Mesendoderm (in vitro differentiated cells): ENCODE data around the gene KIAA2012.

Experiments
- DNase-seq: peaks from one replicate; pipeline ENCODE4 v3.0.0; 2013
- H2AK5ac ChIP-seq: 2 replicates; pipeline ENCODE4 v1.6.1; 2013; ENCODE audit warnings: low read length, inconsistent platforms
- H2BK120ac ChIP-seq: 2 replicates; pipeline ENCODE4 v1.6.1; 2013; ENCODE audit warnings: low read depth, mild to moderate bottlenecking, low read length, moderate library complexity, mixed read lengths
- H2BK15ac ChIP-seq: replicated peaks from 2 replicates; pipeline ENCODE4 v1.6.1; 2013; ENCODE audit warnings: low read depth, mild to moderate bottlenecking, moderate library complexity
- H2BK5ac ChIP-seq: 2 replicates; pipeline ENCODE4 v1.6.1; 2013; ENCODE audit warnings: low read length, inconsistent platforms
- H3K18ac ChIP-seq: 2 replicates; pipeline ENCODE4 v1.6.1; 2013; ENCODE audit warnings: mild to moderate bottlenecking, low read length, mixed read lengths
- H3K23ac ChIP-seq: one replicate; pipeline ENCODE4 v1.6.1; 2013; ENCODE audit warnings: low read length
- H3K27ac ChIP-seq: 2 replicates; pipeline ENCODE4 v1.5.1; 2013; ENCODE audit warnings: low read depth, mild to moderate bottlenecking, inconsistent platforms, low read length, moderate library complexity
- H3K27me3 ChIP-seq: 2 replicates; pipeline ENCODE4 v1.6.1; 2013; ENCODE audit warnings: low read length, control low read depth, mild to moderate bottlenecking, inconsistent platforms; ENCODE audit not compliant: insufficient read depth, poor library complexity
- H3K36me3 ChIP-seq: 2 replicates; pipeline ENCODE4 v1.6.1; 2013; ENCODE audit warnings: low read length, inconsistent platforms; ENCODE audit not compliant: control insufficient read depth, insufficient read depth
- H3K4ac ChIP-seq: one replicate; pipeline ENCODE4 v1.6.1; 2013; ENCODE audit warnings: low read depth, mild to moderate bottlenecking, low read length, moderate library complexity
- H3K4me1 ChIP-seq: 2 replicates; pipeline ENCODE4 v1.6.1; 2013; ENCODE audit warnings: low read depth, low read length, inconsistent platforms; ENCODE audit not compliant: control insufficient read depth
- H3K4me2 ChIP-seq: 2 replicates; pipeline ENCODE4 v1.6.1; 2013; ENCODE audit warnings: low read length
- H3K4me3 ChIP-seq: 2 replicates; pipeline ENCODE4 v1.5.1; 2013; ENCODE audit warnings: mild to moderate bottlenecking, low read length
- H3K56ac ChIP-seq: one replicate; pipeline ENCODE4 v1.6.1; 2013; ENCODE audit warnings: low read length
- H3K79me1 ChIP-seq: 2 replicates; pipeline ENCODE4 v1.6.1; 2013; ENCODE audit warnings: low read length, inconsistent platforms
- H3K79me2 ChIP-seq: 2 replicates; pipeline ENCODE4 v1.6.1; 2013; ENCODE audit warnings: mild to moderate bottlenecking, low read length; ENCODE audit not compliant: control insufficient read depth, insufficient read depth
- H3K9ac ChIP-seq: 2 replicates; pipeline ENCODE4 v1.6.1; 2013; ENCODE audit warnings: low read length, inconsistent platforms
- H4K5ac ChIP-seq: one replicate; pipeline ENCODE4 v1.6.1; 2013; ENCODE audit warnings: low read length
- H4K8ac ChIP-seq: one replicate; pipeline ENCODE4 v1.6.1; 2013; ENCODE audit warnings: low read depth, mild to moderate bottlenecking, control low read depth, low read length, moderate library complexity
- WGBS: extraction: QIAGEN DNeasy Blood & Tissue Kit; methylation state at CpG from one replicate; pipeline ENCODE4 v1.1.7; 2013; ENCODE audit warnings: low lambda C conversion rate, missing lambda C conversion rate; ENCODE audit not compliant: insufficient coverage; ENCODE audit errors: extremely low coverage; 5-methylcytosine and 5-hydroxymethylcytosine counted together

The KIAA2012 gene

DNA sequence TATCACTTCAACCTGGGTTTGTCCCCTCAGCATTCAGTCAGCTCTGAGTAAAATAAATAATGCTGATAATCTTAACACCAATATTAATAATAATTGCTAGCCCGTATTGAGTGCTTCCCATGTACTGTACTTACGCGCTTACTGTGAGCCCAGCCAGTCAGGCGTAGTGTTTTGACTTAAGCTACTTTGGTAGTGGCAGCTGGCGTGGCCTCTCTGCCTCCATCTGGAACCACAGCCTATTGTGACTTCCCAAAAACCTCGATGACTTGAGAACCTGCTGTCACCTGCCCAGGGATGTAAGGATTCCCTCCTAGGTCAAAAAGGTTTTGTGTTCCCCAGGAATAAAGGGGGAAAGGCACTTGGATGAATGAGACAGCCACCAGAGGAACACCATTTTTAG lies 112.1 kb downstream of the KIAA2012 start:
- Histone ChIP-seq H2AK5ac (no peak overlapping the region), H3K27ac (no peak overlapping the region), H2BK5ac (no peak overlapping the region), H3K4me1 (no peaks in the 10 kb centered on the region), H2BK120ac (no peak overlapping the region), H3K36me3 (no peaks in the 10 kb centered on the region), H3K56ac (no peak overlapping the region), H3K4me2 (no peak overlapping the region), H4K8ac (no peak overlapping the region), H3K18ac (no peak overlapping the region), H3K27me3 (no peaks in the 10 kb centered on the region), H3K79me1 (no peaks in the 10 kb centered on the region), H3K23ac (no peak overlapping the region), H2BK15ac (no peak overlapping the region), H3K4ac (no peak overlapping the region), H3K9ac (no peak overlapping the region), H3K79me2 (no peaks in the 10 kb centered on the region), H4K5ac (no peak overlapping the region), H3K4me3 (no peak overlapping the region)
- DNase-seq, result no peak
- no CpG with 5 or more reads among the region's 6 CpGs for WGBS

DNA sequence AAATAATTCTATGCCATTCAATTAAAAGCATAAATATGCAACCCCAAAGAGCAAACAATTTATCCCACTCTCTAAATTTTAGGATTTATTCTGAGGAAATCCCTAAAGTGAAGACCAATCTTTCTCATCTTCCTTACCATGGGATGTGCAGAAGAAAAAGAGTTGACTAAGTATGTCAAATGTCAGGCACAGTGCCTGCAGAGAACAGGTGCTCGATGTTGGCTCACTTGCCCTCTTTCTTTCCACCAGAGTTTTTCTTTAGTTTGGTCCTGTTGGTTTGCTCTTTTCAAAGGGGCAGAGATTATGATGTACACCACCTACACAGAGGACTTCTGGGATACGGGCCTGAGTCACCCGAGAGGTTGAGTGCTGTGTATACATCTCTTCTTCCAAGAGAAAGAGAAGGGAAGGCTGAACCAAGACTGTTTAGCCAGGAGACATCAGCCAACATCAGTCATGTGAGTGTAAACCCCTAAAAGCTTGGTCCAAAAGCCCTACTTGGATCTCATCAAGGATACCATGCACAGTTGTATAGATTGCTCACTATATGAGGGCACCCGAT lies 113.7 kb downstream of the KIAA2012 start:
- no peak overlapping the region for H2AK5ac ChIP-seq
- no peak overlapping the region for H4K8ac ChIP-seq
- no peak overlapping the region for H3K4me2 ChIP-seq
- H2BK5ac ChIP-seq, result no peak overlapping the region
- H4K5ac ChIP-seq, result no peak overlapping the region
- H3K27ac ChIP-seq, result no peak overlapping the region
- H2BK120ac ChIP-seq, result no peak overlapping the region
- H3K27me3 ChIP-seq, result no peaks in the 10 kb centered on the region
- H3K79me2 ChIP-seq, result no peaks in the 10 kb centered on the region
- H3K4ac ChIP-seq, result no peak overlapping the region
- no peak overlapping the region for H3K56ac ChIP-seq
- DNase-seq, result no peak
- H3K79me1 ChIP-seq, result no peaks in the 10 kb centered on the region
- no peak overlapping the region for H3K18ac ChIP-seq
- H3K9ac ChIP-seq, result no peak overlapping the region
- H3K4me1 ChIP-seq, result no peaks in the 10 kb centered on the region
- H2BK15ac ChIP-seq, result no peak overlapping the region
- H3K23ac ChIP-seq, result no peak overlapping the region
- WGBS, result no CpG with 5 or more reads among the region's 4 CpGs
- no peaks in the 10 kb centered on the region for H3K36me3 ChIP-seq
- no peak overlapping the region for H3K4me3 ChIP-seq

DNA sequence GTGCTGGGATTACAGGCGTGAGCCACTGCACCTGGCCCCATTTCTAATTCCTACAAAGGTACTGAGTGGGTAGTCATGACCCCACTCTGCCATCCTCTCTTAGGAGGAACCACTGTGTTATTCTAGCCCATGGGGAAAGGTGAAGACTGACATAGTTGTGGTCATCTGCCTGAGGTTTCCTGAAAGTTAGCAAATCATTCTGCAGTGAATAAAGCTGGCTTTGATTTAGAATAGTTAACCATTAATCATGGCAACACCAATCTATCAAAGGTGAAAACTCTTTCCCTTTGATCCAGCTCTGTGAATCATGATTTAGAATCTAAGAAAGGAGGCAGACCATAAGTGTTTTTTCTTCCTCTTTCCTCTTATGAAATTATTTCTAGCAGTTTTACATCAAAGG lies 114.5 kb downstream of the KIAA2012 start:
- Histone ChIP-seq H2BK15ac (no peak overlapping the region), H3K23ac (no peak overlapping the region), H4K8ac (no peak overlapping the region), H3K36me3 (no peaks in the 10 kb centered on the region), H3K56ac (no peak overlapping the region), H3K4ac (no peak overlapping the region), H3K4me3 (no peak overlapping the region), H3K27ac (no peak overlapping the region), H3K4me1 (no peaks in the 10 kb centered on the region), H2AK5ac (no peak overlapping the region), H3K4me2 (no peak overlapping the region), H3K9ac (no peak overlapping the region), H2BK120ac (no peak overlapping the region), H3K27me3 (no peaks in the 10 kb centered on the region), H3K79me2 (no peaks in the 10 kb centered on the region), H3K18ac (no peak overlapping the region), H4K5ac (no peak overlapping the region), H2BK5ac (no peak overlapping the region), H3K79me1 (no peaks in the 10 kb centered on the region)
- no CpG with 5 or more reads among the region's 1 CpG for WGBS
- no peak for DNase-seq

DNA sequence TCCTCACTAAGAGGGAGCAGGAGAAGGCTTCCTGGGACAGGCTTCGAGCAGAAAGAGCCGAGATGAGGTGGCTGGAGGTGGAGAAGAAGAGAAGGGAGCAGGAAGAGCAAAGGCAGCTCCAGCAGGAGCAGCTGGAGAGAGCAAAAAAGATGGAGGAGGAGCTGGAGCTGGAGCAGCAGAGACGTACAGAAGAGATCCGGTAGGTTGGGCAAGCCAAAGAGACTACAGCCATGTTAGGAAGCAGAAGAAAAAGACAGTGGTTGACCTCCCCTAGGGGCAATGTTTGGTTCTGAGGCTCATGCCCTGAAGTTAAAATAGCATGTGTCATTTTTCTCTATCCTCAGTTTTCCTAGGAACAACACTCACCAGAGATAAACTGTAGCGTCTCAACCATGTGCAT lies 120.2 kb downstream of the KIAA2012 start:
- no peak for DNase-seq
- Histone ChIP-seq H3K4me3 (no peak overlapping the region), H3K4me1 (no peaks in the 10 kb centered on the region), H3K9ac (no peak overlapping the region), H3K23ac (no peak overlapping the region), H3K18ac (no peak overlapping the region), H2BK15ac (no peak overlapping the region), H4K5ac (no peak overlapping the region), H3K4ac (no peak overlapping the region), H3K56ac (no peak overlapping the region), H3K4me2 (no peak overlapping the region), H2BK5ac (no peak overlapping the region), H4K8ac (no peak overlapping the region), H3K79me1 (no peaks in the 10 kb centered on the region), H2AK5ac (no peak overlapping the region), H3K27me3 (no peaks in the 10 kb centered on the region), H3K27ac (no peak overlapping the region), H3K36me3 (no peaks in the 10 kb centered on the region), H3K79me2 (no peaks in the 10 kb centered on the region), H2BK120ac (no peak overlapping the region)
- no CpG with 5 or more reads among the region's 5 CpGs for WGBS

DNA sequence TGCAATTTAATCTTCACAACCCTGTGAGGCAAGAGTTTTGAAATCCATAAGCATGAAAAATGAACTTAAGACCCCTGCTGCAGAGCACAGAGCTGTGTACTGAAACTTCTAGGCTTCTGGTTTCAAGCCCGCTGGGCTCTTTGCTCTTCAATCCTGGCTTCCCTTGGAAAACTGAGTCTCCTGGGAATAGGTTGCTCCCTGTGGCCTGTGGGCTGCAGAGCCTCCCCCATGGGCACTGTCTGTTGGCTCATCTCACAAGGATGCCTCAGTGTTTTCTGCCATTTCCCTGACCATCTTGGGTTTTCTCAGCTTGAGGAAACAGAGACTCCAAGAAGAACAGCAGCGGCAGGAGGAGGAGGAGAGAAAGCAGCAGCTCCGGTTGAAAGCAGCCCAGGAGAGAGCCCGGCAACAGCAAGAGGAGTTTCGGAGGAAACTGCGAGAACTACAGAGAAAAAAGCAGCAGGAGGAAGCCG lies 120.9 kb downstream of the KIAA2012 start:
- no peak overlapping the region for H3K56ac ChIP-seq
- no peaks in the 10 kb centered on the region for H3K79me1 ChIP-seq
- no peaks in the 10 kb centered on the region for H3K79me2 ChIP-seq
- H4K8ac ChIP-seq, result no peak overlapping the region
- no peak overlapping the region for H2BK120ac ChIP-seq
- no peak overlapping the region for H3K9ac ChIP-seq
- no peak overlapping the region for H3K4me3 ChIP-seq
- H2BK15ac ChIP-seq, result no peak overlapping the region
- no peak for DNase-seq
- no peak overlapping the region for H3K4me2 ChIP-seq
- H4K5ac ChIP-seq, result no peak overlapping the region
- H3K36me3 ChIP-seq, result no peaks in the 10 kb centered on the region
- WGBS, result no CpG with 5 or more reads among the region's 7 CpGs
- no peak overlapping the region for H3K27ac ChIP-seq
- H2BK5ac ChIP-seq, result no peak overlapping the region
- H2AK5ac ChIP-seq, result no peak overlapping the region
- no peak overlapping the region for H3K18ac ChIP-seq
- H3K27me3 ChIP-seq, result no peaks in the 10 kb centered on the region
- H3K4me1 ChIP-seq, result no peaks in the 10 kb centered on the region
- no peak overlapping the region for H3K23ac ChIP-seq
- no peak overlapping the region for H3K4ac ChIP-seq

DNA sequence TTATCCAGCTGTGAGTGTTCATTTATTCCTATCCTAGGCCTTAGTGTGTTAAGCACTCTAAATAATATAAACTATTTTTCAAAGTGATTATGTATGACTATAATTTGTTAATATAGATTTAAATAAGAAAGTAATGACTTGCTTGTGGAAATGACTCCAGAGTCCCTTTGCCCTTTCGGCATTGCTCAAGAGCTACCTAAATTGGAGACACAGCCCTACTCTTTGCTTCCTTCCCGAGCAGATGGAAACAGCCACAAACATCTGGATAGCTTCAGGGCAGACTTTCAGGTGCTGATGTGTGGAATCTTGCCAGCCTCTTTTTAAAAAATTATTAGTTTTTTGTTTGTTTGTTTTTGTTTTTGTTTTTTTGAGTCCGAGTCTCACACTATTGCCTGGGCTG lies 121.4 kb downstream of the KIAA2012 start:
- DNase-seq, result no peak
- Histone ChIP-seq H3K23ac (no peak overlapping the region), H3K27me3 (no peaks in the 10 kb centered on the region), H3K4me1 (no peaks in the 10 kb centered on the region), H3K79me2 (no peaks in the 10 kb centered on the region), H3K9ac (no peak overlapping the region), H2BK15ac (no peak overlapping the region), H3K27ac (no peak overlapping the region), H2AK5ac (no peak overlapping the region), H3K56ac (no peak overlapping the region), H3K4me2 (no peak overlapping the region), H3K4me3 (no peak overlapping the region), H3K79me1 (no peaks in the 10 kb centered on the region), H4K5ac (no peak overlapping the region), H2BK120ac (no peak overlapping the region), H3K18ac (no peak overlapping the region), H3K4ac (no peak overlapping the region), H4K8ac (no peak overlapping the region), H2BK5ac (no peak overlapping the region), H3K36me3 (no peaks in the 10 kb centered on the region)
- WGBS, result no CpG with 5 or more reads among the region's 3 CpGs
